ENCODE measurements around the gene ARID3B.

The ARID3B gene

GRCh38 chr15:74529921-74530320 lies 11.1 kb upstream of the ARID3B start:
- TF ChIP-seq REST (IDR thresholded peaks at IDR 0.05; ENCODE audit: insufficient replicate concordance, low read depth) (no peak), POLR2AphosphoS5 (IDR thresholded peaks at IDR 0.05; ENCODE audit: low read depth) (no peak), SPI1 (IDR thresholded peaks at IDR 0.05; ENCODE audit: borderline replicate concordance, low read depth) (no peak), GABPA (IDR thresholded peaks at IDR 0.05; ENCODE audit: low read depth) (no peak)
- TF ChIP-seq, protein P1, sequence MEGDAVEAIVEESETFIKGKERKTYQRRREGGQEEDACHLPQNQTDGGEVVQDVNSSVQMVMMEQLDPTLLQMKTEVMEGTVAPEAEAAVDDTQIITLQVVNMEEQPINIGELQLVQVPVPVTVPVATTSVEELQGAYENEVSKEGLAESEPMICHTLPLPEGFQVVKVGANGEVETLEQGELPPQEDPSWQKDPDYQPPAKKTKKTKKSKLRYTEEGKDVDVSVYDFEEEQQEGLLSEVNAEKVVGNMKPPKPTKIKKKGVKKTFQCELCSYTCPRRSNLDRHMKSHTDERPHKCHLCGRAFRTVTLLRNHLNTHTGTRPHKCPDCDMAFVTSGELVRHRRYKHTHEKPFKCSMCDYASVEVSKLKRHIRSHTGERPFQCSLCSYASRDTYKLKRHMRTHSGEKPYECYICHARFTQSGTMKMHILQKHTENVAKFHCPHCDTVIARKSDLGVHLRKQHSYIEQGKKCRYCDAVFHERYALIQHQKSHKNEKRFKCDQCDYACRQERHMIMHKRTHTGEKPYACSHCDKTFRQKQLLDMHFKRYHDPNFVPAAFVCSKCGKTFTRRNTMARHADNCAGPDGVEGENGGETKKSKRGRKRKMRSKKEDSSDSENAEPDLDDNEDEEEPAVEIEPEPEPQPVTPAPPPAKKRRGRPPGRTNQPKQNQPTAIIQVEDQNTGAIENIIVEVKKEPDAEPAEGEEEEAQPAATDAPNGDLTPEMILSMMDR (IDR thresholded peaks at IDR 0.05; ENCODE audit: insufficient read depth, low read length): no peak
- no peak for DNase-seq (ENCODE audit: low read depth in 1 of 2, low spot score in 1 of 2)
- H3K27ac ChIP-seq (replicated peaks): no peak overlapping the region
- no peak overlapping the region for H3K4me3 ChIP-seq (replicated peaks; ENCODE audit: insufficient read depth, low read length)
- no peaks in the 10 kb centered on the region for H3K27me3 ChIP-seq (ENCODE audit: insufficient read depth, poor library complexity, severe bottlenecking)

- no peaks in the 10 kb centered on the region for H3K27me3 ChIP-seq (ENCODE audit: insufficient read depth, poor library complexity, severe bottlenecking)
- no peak for DNase-seq (ENCODE audit: low read depth in 1 of 2, low spot score in 1 of 2)
- no peak overlapping the region for H3K4me3 ChIP-seq (replicated peaks; ENCODE audit: insufficient read depth, low read length)
- no peak overlapping the region for H3K27ac ChIP-seq (replicated peaks)
- TF ChIP-seq POLR2AphosphoS5 (IDR thresholded peaks at IDR 0.05; ENCODE audit: low read depth) (no peak), GABPA (IDR thresholded peaks at IDR 0.05; ENCODE audit: low read depth) (no peak), SPI1 (IDR thresholded peaks at IDR 0.05; ENCODE audit: borderline replicate concordance, low read depth) (no peak), REST (IDR thresholded peaks at IDR 0.05; ENCODE audit: insufficient replicate concordance, low read depth) (no peak)
- TF ChIP-seq, protein P1 (IDR thresholded peaks at IDR 0.05; ENCODE audit: insufficient read depth, low read length): no peak
Observed at GRCh38 chr15:74530771-74531143, 10.3 kb upstream of the ARID3B start.

DNA sequence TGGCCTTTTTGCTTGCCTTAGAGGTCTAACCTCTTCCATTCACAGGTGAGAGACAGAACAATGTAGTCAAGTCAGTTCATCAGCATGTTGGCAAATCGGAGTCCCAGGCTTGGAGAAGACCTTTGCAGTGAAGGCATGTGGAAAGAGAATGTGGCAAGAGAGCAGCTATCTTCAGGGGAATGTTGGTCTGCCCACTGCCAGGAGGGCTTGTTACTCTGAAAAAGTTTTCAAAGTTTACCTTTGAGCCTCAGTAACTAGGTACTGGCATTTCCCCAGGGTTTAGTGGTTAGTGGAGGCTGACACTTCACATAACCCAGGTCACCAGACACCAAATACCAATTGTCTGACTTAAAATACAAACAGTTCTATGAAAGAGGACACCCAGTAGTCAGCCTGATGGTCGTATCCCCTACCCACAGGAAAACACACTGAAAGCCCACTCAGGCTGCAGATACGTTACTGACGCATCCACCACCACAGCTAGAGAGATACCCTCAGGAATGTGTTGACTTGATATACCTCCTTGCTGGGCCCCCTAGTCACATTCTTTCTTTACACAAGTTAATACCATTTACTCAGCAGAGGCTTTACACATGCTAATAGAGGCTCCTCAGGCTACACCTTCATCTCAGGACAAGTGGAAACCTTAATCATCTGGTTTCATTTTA lies 9.7 kb upstream of the ARID3B start:
- TF ChIP-seq REST (IDR thresholded peaks at IDR 0.05; ENCODE audit: insufficient replicate concordance, low read depth) (no peak), POLR2AphosphoS5 (IDR thresholded peaks at IDR 0.05; ENCODE audit: low read depth) (no peak), SPI1 (IDR thresholded peaks at IDR 0.05; ENCODE audit: borderline replicate concordance, low read depth) (no peak), GABPA (IDR thresholded peaks at IDR 0.05; ENCODE audit: low read depth) (no peak)
- TF ChIP-seq, protein P1 (IDR thresholded peaks at IDR 0.05; ENCODE audit: insufficient read depth, low read length): no peak
- H3K27ac ChIP-seq (replicated peaks): no peak overlapping the region
- no peak for DNase-seq (ENCODE audit: low read depth in 1 of 2, low spot score in 1 of 2)
- H3K27me3 ChIP-seq (ENCODE audit: insufficient read depth, poor library complexity, severe bottlenecking): no peaks in the 10 kb centered on the region
- H3K4me3 ChIP-seq (replicated peaks; ENCODE audit: insufficient read depth, low read length): no peak overlapping the region

Data from HL-60 (cell line).